SK-N-SH treated with all-trans-retinoic acid at 6 μM for 48 hours (cell line): ENCODE results near the gene POMGNT1.

Source experiments
- ARNTL ChIP-seq: fragments of 450-650 bp; formaldehyde crosslinking; IDR thresholded peaks from 2 replicates; pipeline ENCODE4 v1.5.0; 2020; ENCODE audit warnings: low read depth, mild to moderate bottlenecking, moderate library complexity, borderline replicate concordance
- ESRRG ChIP-seq: fragments of 250-450 bp; sonication (Bioruptor Pico); IDR thresholded peaks from 2 replicates; pipeline ENCODE4 v1.6.1; 2021; ENCODE audit warnings: mild to moderate bottlenecking
- GLIS3 ChIP-seq: fragments of 250-450 bp; sonication (Bioruptor Pico); IDR thresholded peaks from 2 replicates; pipeline ENCODE4 v1.5.0; 2020; ENCODE audit warnings: mild to moderate bottlenecking, moderate library complexity
- OSR1 ChIP-seq: fragments of 250-450 bp; sonication (Bioruptor Pico); IDR thresholded peaks from 2 replicates; pipeline ENCODE4 v1.8.0; 2022; ENCODE audit warnings: moderate library complexity, mild to moderate bottlenecking, inconsistent platforms
- POU6F1 ChIP-seq: fragments of 250-450 bp; sonication (Bioruptor Pico); IDR thresholded peaks from 2 replicates; pipeline ENCODE4 v1.8.0; 2021; ENCODE audit warnings: low read depth, mild to moderate bottlenecking, moderate library complexity, borderline replicate concordance
- RARB ChIP-seq: fragments of 250-450 bp; sonication (Bioruptor Pico); IDR thresholded peaks from 2 replicates; pipeline ENCODE4 v1.8.0; 2021; ENCODE audit warnings: mild to moderate bottlenecking, moderate library complexity
- SNAI2 ChIP-seq: fragments of 250-450 bp; sonication (Bioruptor Pico); IDR thresholded peaks from 2 replicates; pipeline ENCODE4 v1.5.0; 2020; ENCODE audit warnings: mild to moderate bottlenecking, moderate library complexity
- TCF4 ChIP-seq: fragments of 250-450 bp; sonication (Bioruptor Pico); IDR thresholded peaks from 2 replicates; pipeline ENCODE4 v1.8.0; 2021; ENCODE audit warnings: mild to moderate bottlenecking, moderate library complexity, borderline replicate concordance
- TOX ChIP-seq: fragments of 250-450 bp; sonication (Bioruptor Pico); IDR thresholded peaks from 2 replicates; pipeline ENCODE4 v1.8.0; 2021; ENCODE audit warnings: mild to moderate bottlenecking, moderate library complexity, borderline replicate concordance
- ZFP3 ChIP-seq: fragments of 250-450 bp; sonication (Bioruptor Pico); IDR thresholded peaks from 2 replicates; pipeline ENCODE4 v1.5.0; 2020; ENCODE audit warnings: mild to moderate bottlenecking, moderate library complexity
- ZFP30 ChIP-seq: fragments of 450-650 bp; formaldehyde crosslinking; IDR thresholded peaks from 2 replicates; pipeline ENCODE4 v1.5.0; 2022; ENCODE audit warnings: mild to moderate bottlenecking, moderate library complexity
- ZNF8 ChIP-seq: fragments of 450-650 bp; formaldehyde crosslinking; IDR thresholded peaks from 2 replicates; pipeline ENCODE4 v1.5.0; 2020; ENCODE audit warnings: mild to moderate bottlenecking, moderate library complexity
- TF ChIP-seq, protein P1 (sequence below): fragments of 250-450 bp; sonication (Bioruptor Pico); IDR thresholded peaks from 2 replicates; pipeline ENCODE4 v1.8.0; 2020; ENCODE audit warnings: mild to moderate bottlenecking, moderate library complexity, borderline replicate concordance
- TF ChIP-seq, protein P2 (sequence below): fragments of 250-450 bp; sonication (Bioruptor Pico); IDR thresholded peaks from 2 replicates; pipeline ENCODE4 v1.5.0; 2020; ENCODE audit warnings: mild to moderate bottlenecking, moderate library complexity

DNA sequence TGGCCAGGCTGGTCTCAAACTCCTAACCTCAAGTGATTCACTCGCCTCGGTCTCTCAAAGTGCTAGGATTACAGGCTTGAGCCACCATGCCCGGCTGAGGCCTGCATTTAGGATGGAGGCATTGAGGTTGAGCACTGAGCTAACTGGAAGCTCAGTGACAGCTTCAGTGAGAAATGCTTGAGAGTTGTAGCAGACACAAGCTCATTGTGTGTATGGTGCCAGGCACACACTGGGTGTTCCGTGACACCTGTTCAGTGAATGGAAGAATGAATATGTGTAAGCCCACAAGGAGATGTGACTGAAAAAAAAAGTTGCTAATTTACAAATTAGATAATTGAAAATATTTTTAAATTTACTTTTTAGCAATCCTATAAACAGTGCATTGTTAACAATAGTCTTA, 26.7 kb upstream of the POMGNT1 start:
- no peak for TF ChIP-seq RARB (CRISPR knock-in tag)
- no peak for TF ChIP-seq ZFP3 (CRISPR knock-in tag)
- no peak for TF ChIP-seq ZNF8 (CRISPR knock-in tag)
- TF ChIP-seq ARNTL (CRISPR knock-in tag) = no peak
- no peak for TF ChIP-seq SNAI2 (CRISPR knock-in tag)
- TF ChIP-seq, protein P1, sequence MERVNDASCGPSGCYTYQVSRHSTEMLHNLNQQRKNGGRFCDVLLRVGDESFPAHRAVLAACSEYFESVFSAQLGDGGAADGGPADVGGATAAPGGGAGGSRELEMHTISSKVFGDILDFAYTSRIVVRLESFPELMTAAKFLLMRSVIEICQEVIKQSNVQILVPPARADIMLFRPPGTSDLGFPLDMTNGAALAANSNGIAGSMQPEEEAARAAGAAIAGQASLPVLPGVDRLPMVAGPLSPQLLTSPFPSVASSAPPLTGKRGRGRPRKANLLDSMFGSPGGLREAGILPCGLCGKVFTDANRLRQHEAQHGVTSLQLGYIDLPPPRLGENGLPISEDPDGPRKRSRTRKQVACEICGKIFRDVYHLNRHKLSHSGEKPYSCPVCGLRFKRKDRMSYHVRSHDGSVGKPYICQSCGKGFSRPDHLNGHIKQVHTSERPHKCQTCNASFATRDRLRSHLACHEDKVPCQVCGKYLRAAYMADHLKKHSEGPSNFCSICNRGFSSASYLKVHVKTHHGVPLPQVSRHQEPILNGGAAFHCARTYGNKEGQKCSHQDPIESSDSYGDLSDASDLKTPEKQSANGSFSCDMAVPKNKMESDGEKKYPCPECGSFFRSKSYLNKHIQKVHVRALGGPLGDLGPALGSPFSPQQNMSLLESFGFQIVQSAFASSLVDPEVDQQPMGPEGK (CRISPR knock-in tag) = no peak
- TF ChIP-seq, protein P2, sequence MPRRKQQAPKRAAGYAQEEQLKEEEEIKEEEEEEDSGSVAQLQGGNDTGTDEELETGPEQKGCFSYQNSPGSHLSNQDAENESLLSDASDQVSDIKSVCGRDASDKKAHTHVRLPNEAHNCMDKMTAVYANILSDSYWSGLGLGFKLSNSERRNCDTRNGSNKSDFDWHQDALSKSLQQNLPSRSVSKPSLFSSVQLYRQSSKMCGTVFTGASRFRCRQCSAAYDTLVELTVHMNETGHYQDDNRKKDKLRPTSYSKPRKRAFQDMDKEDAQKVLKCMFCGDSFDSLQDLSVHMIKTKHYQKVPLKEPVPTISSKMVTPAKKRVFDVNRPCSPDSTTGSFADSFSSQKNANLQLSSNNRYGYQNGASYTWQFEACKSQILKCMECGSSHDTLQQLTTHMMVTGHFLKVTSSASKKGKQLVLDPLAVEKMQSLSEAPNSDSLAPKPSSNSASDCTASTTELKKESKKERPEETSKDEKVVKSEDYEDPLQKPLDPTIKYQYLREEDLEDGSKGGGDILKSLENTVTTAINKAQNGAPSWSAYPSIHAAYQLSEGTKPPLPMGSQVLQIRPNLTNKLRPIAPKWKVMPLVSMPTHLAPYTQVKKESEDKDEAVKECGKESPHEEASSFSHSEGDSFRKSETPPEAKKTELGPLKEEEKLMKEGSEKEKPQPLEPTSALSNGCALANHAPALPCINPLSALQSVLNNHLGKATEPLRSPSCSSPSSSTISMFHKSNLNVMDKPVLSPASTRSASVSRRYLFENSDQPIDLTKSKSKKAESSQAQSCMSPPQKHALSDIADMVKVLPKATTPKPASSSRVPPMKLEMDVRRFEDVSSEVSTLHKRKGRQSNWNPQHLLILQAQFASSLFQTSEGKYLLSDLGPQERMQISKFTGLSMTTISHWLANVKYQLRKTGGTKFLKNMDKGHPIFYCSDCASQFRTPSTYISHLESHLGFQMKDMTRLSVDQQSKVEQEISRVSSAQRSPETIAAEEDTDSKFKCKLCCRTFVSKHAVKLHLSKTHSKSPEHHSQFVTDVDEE (CRISPR knock-in tag) = no peak
- no peak for TF ChIP-seq POU6F1 (CRISPR knock-in tag)
- no peak for TF ChIP-seq OSR1 (CRISPR knock-in tag)
- TF ChIP-seq ZFP30 (CRISPR knock-in tag) = no peak
- no peak for TF ChIP-seq TCF4
- TF ChIP-seq GLIS3 (CRISPR knock-in tag) = no peak
- TF ChIP-seq ESRRG = no peak
- no peak for TF ChIP-seq TOX (CRISPR knock-in tag)
